Transverse colon (tissue), 4 donors: ENCODE data around the gene RNF169.

ENCODE experiments used
- EP300 ChIP-seq: sonication (generic); formaldehyde crosslinking; IDR thresholded peaks from one replicate; pipeline ENCODE4 v1.6.1; 2017; ENCODE audit warnings: antibody characterized with exemption, low read depth
- POLR2A ChIP-seq: fragments of 450-650 bp; IDR thresholded peaks from one replicate; pipeline ENCODE4 v1.6.1; 2016; ENCODE audit warnings: antibody characterized with exemption, mild to moderate bottlenecking, moderate library complexity
- POLR2AphosphoS5 ChIP-seq, 3 donors: sonication (generic); formaldehyde crosslinking; IDR thresholded peaks; one replicate each; pipeline ENCODE4 v1.6.1; 2016; ENCODE audit warnings: antibody characterized with exemption in 3 of 3
- TF ChIP-seq, protein P1 (sequence below), 5 experiments: fragments of 200-600 bp in 3 of 5; fragments of 450-650 bp in 2 of 5; sonication (generic) in 3 of 5; IDR thresholded peaks; 1 replicate in 2 of 5; 2 replicates in 3 of 5; pipeline ENCODE4 v1.5.1; 2016 to 2017; ENCODE audit warnings: antibody characterized with exemption in 5 of 5, inconsistent platforms in 3 of 5, mild to moderate bottlenecking in 2 of 5, moderate library complexity in 1 of 5

DNA sequence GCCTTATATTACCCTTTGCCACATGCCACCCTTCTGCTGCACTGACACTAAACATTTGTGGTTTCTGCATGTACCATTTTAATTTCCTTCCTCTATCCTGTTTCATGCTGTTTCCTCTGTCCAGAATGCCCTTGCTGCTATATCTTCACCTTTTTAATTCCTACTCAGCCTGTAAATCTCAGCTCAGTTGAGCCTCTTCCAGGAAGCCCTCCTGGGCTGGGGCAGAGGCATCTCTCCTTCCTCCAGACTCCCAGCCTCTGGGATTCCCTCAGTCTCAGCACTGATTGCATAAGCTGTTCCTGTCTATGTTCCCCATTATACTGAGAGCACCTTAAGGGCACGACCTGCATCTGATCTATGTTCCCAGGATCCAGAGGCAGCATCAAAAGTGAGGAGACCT is 98.7 kb downstream of the RNF169 start:
- TF ChIP-seq POLR2A (no peak), POLR2AphosphoS5 (IDR thresholded peaks at IDR 0.05) (no peak), EP300 (no peak)
- TF ChIP-seq, protein P1, sequence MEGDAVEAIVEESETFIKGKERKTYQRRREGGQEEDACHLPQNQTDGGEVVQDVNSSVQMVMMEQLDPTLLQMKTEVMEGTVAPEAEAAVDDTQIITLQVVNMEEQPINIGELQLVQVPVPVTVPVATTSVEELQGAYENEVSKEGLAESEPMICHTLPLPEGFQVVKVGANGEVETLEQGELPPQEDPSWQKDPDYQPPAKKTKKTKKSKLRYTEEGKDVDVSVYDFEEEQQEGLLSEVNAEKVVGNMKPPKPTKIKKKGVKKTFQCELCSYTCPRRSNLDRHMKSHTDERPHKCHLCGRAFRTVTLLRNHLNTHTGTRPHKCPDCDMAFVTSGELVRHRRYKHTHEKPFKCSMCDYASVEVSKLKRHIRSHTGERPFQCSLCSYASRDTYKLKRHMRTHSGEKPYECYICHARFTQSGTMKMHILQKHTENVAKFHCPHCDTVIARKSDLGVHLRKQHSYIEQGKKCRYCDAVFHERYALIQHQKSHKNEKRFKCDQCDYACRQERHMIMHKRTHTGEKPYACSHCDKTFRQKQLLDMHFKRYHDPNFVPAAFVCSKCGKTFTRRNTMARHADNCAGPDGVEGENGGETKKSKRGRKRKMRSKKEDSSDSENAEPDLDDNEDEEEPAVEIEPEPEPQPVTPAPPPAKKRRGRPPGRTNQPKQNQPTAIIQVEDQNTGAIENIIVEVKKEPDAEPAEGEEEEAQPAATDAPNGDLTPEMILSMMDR (IDR thresholded peaks at IDR 0.05): no peak
